ENCODE results near the gene LDLRAD4.

LDLRAD4 gene

DNA sequence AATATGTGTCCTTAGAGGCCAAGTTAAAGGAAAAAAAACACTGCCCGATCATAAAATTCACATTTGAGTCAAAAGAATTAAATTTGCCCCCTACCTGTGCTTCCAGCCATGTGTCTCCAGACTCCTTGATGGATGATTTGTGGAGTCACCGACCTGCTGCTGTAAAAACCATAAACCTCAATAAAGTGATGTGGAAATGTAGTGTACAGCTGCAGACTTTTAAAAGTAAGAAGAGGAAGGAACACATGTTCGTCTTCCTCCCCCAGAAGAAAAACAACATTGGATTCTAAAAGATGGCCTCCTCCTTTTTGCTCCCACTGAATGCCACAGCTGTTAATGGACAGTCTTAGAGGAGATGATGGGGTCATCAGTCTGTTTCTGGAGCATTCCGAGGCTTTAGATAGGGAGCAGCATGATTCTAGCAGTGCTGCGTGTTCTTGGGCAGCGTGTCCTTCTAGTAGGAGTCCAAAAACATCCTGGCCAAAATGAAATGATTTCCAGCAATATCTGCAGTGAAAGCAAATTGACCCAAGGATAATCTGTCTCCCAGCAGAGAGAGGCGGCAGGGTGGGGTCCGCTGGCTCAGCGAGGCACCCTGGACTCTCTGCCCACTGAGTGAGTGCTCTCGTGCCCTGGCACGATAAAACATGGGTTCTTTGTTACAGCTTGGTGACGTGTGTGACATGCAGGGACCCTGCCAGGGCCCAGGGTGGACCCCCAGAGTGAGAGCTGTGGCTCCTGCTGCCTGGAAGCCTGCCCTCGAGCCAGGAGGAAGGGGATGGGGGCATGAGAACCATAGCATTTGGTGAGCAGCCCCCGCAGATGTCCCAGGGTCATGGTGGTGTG is 311.7 kb downstream of the LDLRAD4 start:
- no peak for DNase-seq (ENCODE audit: low read depth in 3 of 3)

DNA sequence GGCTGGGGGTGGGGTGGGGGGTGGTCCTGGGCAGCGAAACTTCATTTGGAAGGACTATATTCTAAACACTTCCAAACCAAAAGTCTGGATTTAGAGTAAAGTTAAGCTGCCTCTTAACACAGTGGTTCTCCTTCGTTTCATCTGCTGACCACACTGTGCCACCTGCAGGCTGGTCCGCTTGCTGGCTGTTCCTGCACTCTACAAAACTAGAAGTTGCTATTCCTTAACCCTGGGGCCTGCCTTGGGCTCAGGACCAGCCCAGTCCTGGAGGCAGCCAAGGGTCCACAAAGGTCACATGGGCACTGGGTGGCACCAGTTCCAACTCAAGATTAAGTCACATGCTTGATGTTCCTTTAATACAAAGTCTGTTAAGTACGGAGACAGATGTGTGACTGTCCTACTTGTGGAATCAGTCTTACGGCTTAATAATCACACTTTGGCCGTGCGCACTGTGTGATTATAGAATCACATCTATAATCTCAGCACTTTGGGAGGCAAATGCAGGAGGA is 312.4 kb downstream of the LDLRAD4 start:
- no peak for DNase-seq (ENCODE audit: low read depth in 3 of 3)

DNA sequence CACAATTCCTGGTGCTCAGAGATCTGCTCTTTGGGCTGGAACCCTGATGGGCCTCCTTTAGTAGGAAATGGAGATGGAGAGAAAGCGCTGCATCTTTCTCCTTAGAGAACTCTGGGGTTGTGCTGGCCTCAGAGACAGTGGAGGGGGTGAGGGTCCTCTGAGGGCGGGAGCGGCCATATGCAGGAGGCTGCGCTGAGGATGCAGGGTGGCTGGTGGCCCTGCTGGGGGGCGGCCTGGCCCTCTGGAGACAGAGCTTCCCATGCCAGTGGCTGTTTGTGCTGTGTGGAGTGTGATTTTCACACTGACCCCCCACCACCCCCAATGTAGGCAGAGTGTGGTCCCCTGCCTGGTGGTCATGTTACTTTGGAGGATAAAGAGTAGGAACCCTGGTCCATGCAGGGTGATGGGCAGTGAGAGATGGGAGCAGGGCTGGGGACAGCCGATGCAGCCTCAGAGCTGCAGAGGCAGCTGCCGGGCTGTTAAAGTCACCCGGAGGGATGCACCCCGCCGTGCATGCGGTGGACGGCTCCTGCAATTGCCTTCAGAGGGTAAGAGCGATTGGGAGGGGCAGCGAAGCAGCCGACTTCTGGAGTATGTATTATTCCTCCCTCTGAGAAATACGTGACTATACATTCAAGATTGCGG is 313.2 kb downstream of the LDLRAD4 start:
- DNase-seq (ENCODE audit: low read depth in 3 of 3) = no peak

DNA sequence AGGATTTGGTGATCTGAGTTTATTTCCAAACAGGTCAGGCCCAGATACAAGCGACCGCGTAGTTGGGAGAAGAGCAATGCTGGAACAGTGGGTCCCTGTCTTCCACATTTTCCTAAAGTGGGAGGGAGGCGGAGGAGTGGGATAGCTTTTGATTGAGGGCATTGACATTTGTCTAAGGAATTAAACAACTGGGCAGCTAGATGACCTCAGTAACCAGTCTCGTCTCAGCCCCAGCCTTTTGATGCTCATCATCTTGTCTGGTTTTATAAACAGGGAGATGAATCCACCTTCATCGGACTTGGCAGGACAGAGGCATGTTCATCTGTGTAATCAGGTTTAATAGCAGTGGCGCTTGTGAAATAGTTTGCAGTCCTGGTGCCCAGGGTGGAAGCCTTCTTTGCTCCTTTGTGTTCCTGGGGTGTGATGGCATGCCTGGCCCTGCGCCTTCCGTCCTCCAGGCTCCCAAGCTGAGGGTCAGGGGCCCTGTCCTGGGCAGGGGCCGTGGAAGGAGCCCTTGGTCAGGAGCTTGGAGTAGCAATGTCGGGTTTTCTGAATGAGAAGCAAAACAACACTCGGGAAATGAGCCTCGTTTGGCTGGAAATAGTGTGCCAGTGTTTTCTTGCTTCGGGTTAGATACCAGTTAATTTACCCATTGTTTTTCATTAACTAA is 314.0 kb downstream of the LDLRAD4 start:
- no peak for DNase-seq (ENCODE audit: low read depth in 3 of 3)

DNA sequence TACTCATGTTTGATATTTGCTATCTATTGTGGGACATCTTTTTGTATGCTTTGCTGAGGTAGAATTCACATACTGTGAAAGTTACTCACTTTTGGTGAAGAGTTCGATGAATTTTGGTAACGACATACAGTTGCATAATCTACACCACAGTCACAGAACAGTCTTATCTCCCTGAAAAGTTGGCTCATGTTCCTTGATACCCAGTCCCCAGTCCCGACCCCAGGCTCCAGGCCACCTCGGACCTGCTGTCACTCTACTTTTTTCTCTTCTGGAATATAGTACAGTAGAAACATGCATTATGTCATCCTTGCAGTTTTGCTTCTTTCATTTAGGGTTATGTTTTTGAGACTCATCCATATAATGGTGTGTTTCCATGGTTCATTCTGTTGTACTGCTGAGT is 316.1 kb downstream of the LDLRAD4 start:
- no peak for DNase-seq (ENCODE audit: low read depth in 3 of 3)

DNA sequence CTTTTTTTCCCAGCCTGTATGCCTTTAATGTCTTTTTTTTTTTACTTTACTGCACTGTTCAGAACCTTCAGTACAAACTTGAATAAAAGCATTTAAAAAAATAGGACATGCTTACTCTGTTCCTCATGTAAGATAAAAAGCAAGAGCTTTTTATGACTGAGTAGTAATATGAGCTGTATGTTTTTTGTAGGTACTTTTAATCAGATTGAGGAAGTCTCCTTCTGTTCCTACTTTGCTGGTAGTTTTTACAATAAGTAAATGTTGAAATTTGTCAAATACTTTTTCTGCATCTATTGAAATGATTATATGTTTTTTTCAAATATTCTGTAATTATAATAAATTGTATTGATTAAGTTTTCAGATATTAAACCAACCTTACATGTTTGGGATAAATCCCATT is 318.0 kb downstream of the LDLRAD4 start:
- DNase-seq (ENCODE audit: low read depth in 3 of 3) = no peak

DNA sequence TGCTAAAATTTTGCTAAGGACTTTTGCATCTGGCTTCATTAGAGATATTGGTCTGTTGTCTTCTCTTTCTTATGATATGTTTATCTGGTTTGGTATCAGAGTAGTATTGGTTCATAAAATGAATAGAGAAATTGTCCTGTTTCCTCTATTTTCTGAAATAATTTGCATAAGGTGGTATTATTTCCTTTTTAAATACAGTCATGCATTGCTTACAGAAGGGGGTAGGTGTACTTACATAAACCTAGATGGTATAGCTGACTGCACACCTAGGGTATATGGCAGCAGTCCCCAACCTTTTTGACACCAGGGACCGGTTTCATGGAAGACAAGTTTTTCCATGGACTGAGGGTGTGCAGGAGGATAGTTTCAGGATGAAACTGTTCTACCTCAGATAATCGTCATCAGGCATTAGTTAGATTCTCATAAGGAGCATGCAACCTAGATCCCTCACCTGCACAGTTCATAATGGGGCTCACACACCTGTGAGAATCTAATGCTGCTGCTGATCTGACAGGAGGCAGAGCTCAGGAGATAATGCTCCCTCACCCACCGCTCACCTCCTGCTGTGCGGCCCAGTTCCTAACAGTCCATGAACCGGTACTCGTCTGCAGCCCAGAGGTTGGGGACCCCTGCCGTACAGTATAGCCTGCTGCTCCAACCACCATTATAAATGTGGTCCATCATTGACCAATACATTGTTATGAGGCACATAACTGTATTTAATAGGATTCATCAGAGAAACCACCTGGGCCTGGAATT is 318.6 kb downstream of the LDLRAD4 start:
- DNase-seq (ENCODE audit: low read depth in 3 of 3) = no peak

DNA sequence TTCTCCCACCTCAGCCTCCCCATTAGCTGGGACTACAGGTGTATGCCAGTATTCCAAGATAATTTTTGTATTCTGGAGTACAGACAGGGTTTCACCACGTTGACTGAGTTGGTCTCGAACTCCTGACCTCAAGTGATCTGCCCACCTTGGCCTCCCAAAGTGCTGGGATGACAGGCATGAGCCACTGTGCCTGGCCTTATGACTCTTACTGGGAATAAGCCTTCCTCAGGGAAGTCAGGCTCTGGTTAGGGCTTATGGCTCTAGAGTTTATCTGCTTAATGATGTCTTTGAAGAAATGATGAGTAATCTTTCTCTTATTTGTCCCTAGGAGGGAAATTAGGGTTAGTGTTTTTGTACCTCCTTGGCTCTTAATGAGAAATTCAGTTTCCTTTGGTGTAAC is 320.1 kb downstream of the LDLRAD4 start:
- no peak for DNase-seq (ENCODE audit: low read depth in 3 of 3)

DNA sequence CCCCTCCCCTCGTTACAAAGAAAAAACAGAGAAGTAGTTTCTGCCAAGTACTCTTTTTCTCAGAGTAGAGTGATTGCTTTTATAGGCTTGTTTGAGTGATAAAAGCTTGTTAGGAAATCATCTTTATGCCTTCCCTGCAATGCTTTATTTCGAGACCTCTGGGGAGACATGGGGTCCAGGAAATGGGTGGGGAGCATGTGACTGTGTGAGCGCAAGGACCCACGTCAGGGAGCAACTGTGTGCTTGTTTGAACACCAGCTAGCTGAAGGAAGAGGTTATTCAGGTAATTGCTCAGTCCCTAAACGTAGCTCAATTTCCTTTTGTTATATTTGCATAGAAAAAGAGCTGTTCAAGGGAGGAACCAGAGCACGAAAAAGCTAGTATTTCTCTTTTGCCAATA is 320.5 kb downstream of the LDLRAD4 start:
- no peak for DNase-seq (ENCODE audit: low read depth in 3 of 3)

DNA sequence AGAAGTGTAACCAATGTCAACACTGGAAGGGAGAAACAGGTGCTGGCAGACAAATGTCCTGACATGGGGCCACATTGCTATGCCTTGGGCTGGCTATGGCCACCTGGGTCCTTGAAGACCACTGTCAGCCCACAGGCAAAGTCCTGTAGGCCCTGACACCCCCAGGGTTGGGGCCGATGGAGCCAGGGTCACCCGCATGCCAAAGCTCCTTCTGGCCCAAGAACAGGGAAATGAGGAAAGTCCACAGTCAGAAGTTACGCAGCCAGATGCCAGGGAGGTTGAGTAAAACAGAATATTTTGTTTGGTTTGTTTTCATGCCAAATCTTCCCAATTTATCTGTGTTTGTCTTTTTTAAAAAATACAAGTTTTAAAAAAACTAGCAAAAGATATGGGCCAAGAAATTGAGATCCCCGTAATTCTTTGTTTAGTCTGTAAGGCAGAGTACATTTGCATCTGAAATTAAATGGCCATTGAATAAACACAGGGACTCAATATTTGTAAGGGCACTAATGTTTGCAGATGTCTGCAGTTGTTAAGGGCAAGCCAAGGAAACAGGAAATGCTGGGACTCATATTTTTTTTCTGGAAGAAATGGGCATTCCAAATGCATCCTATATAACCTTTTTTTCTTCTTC is 321.4 kb downstream of the LDLRAD4 start:
- no peak for DNase-seq (ENCODE audit: low read depth in 3 of 3)

DNA sequence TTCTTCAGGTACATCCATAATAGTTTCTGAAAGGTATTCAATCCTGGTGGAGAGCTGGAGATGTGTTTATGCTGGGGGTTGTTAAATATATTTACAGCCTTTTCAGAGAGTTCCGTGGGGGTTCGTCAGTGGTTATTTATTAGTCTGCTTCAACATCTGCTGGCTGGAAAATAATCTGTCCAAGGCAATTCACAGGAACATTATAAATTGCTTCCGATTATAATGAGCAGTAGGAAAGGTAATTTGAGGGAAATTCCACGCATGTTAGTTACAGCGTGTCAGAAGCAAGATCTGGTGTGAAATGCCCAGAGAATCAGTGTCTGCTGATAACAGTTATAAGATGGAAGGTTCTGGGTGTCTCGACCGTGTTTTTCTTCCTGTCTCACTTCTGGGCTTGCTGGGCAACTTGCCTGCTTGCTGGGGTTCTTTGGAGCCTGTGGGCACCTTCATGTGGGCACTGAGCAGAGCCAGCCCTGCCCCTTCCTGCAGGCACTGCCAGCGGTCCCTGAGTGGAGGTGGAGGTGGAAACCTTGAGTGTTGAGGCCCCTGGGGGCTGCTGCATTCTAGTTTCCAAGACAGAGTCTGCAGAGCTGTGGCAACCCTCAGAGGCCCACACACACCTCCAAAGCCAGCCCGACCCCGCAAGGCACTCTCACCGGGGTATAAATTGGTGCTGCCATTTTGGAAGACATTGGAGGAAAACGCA is 322.1 kb downstream of the LDLRAD4 start:
- DNase-seq (ENCODE audit: low read depth in 3 of 3) = no peak

DNA sequence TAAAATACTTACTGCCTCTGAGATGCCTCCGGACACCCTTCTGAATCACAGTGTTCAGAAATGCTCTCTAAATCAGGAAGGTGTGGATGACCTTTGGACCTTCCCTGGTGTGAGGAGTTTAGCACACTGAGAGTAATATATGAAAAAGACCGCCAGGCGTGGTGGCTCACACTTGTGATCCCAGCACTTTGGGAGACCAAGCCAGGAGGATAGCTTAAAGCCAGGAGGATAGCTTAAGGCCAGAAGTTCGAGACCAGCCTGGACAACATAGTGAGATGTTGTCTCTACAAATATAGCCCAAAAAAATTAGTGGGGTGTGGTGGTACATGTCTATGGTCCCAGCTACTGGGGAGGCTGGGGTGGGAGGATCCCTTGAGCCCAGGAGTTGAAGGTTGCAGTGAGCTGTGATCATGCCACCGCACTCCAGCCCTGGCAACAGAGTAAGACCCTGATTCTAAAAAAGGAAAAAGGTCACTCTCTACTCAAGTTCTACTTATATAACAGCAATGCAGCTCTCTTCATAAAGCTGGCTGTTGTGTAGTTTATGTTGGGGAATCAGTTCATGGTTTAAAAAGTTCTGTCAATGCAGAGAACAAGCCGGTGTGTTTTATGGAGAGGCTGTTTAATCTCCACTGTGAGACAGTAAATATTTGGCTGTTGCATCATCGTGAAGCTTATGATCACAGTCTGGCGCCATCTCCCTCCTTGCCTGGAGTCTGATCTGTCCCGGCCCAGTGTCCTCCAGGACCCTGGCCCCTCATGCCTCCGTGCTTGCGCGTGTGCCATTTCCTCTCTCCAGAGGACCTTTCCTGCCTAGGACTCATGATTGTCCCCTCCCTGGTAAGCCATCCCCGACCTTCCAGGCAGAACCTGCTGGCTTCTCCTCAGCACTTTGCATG is 323.3 kb downstream of the LDLRAD4 start:
- DNase-seq (ENCODE audit: low read depth in 3 of 3) = no peak

DNA sequence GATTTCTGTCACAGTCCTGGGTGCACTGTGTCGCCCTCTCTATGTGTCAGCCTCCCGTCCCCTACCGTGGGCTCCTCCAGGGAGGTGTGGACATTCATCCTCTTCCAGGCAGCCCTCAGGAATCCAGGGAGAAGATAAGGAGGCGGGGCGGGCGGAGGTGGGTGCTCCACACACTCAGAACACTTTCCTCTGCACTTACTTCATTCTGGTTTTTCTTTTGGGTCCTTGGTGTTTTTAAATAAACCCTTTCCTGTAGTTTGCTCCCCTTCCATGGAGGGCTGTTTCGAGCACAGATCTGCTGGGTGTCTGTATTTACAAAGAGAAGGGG is 323.9 kb downstream of the LDLRAD4 start:
- no peak for DNase-seq (ENCODE audit: low read depth in 3 of 3)

DNA sequence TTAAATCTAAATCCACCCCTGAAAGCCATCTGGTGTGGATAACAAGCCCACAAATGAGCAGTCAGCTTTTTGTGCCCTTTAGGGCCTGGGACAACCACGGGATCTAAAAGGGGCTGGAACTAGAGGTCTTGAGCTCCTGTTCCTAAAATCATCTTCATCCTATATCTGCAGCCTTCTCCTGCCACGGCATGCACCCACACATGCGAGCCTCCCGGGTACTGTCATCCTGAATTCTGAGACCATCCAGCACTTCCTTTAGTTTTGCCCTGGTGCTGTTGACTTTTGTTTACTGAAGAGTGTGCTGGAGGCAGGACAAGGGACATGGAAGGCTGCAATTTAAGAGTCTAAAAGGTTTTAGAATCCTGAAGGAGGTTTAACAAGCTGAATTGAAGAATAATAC is 324.6 kb downstream of the LDLRAD4 start:
- no peak for DNase-seq (ENCODE audit: low read depth in 3 of 3)

DNA sequence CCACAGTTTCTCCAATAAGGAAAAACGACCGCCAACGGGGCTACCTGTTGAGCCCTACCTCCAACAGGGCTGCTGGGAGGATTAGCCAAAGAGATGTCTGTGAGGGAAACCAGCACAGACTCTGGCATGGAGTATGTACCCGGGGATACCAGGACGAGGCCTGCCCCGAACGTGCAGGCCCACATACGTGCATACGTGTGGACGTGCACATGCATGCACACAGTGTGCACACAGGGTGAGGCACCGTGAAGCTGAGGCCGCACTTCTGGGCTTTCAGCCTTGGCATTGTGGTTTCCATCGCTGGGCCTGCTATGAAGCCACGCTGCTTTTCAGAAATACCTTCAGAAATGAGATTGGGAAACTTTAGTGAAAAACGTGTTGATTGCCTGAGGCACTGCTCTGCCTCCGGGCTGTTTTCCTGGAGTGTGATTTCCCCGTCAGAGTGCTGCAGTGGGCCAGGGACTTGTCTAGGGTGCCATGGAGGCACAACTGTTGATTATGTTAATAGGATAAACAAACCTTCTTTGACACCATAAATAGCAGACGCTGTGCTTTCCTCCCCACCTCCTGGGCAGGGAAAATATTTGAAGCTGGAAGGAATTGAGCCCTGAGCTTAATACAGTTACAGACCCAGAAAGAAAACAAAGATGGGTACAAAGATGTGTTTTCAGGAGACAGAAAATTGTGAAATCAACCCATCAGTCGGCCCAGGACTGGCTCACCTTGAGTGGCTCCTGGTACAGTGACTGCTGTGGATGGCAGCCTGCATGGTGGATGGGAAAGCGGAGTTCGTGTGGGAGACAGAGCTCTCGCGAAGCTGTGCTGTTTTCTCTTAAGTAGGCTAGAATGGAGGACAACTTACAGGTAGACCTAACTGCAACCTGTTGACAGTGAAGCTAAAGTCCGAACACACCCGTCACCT is 325.5 kb downstream of the LDLRAD4 start:
- DNase-seq (ENCODE audit: low read depth in 3 of 3) = no peak

DNA sequence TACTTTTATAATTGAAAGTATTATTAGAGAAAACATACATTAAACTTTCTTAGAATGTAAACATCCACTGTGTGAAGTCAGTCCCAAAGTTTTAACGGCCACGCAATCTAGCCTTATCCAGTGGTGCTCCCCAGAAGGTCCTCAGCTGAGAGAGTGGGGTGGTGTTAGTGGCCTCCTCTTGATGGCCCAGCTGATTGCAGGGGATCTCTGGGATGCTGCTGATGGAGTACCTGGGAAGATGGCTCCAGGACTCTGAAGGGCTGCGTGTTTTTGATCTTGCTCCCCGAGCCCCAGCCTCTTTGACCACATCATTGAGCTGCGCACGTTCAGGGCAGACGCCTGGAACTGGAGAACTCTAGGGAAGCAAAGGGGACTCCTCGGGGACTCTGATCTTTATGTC is 326.4 kb downstream of the LDLRAD4 start:
- DNase-seq (ENCODE audit: low read depth in 3 of 3) = no peak

DNA sequence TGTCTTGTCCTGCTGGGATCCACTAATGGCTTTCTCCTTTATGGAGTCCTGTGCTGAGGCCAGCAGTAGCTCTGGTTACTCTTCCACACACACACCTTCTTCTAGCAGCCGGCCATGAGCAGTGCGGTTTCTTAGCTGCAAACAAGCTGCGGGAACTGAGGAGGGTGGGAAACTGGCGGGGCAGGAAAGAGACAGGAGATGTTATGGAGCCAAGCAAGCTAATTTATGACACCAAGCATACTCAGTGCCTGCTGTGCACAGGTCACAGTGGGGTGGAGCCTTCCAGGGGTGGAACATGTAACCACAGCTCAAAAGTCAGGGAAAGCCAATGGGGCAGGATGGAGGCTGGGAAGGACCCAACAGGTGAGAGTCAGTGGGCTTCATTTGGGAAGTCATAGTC is 327.0 kb downstream of the LDLRAD4 start:
- DNase-seq (ENCODE audit: low read depth in 3 of 3) = no peak

DNA sequence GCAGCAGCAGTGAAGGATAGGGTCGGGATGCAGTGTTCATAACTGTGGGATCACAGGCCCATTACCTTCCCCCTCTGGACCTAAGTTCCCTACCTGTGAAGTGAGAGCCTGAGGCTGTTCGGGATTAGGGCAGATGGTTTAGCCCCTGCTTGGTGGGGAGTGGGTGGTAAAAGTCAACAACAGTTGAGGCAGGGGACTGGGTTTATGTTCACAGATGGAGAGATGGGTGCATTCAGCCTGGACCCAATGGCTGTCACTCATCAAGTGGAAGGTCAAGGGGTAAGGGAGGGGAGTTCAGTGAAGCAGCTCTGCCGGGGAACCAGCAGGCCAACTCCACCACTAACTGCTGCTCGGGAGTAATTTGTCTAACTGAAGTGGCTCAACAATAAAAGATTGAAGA is 327.4 kb downstream of the LDLRAD4 start:
- no peak for DNase-seq (ENCODE audit: low read depth in 3 of 3)

DNA sequence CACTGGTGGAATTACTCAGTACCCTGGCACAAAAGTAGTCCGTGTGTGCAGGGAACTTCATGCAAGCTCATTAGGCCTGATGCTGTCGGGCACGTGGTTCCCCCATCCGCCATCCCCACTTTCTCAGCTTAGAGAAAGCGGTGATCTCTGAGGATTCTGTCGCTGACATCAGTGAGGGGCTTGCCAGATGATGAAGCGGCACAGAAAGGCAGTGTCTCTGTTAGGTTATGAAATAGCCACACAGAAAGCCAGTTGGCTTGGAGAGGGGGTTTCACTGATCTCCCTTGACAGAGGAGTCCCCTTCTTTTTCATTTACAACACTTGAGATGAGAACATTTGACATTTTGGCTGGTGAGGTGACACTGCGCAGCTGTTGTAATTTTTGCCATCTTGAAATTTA is 328.1 kb downstream of the LDLRAD4 start:
- no peak for DNase-seq (ENCODE audit: low read depth in 3 of 3)
